ENCODE measurements around the gene SMIM28.
"Not testable (repeated sequence)": the region's sequence is repeated elsewhere in the genome, so short reads cannot be mapped to it uniquely, and the experiment has no call there.

DNA sequence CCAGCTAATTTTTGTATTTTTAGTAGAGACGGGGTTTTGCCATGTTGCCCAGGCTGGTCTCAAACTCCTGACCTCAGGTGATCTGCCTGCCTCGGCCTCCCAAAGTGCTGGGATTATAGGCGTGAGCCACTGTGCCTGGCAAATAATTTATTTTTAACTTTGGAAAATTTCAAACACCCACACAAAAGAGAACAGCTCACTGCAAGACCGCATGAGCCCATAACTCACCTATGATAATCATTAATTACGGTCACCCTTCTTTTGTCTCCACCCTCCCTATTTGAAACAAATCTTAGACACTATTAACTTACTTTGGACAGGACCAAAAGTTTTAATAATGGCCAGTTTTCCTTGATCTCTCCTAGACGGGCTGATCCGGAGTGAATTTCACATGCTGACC, 47.6 kb downstream of the SMIM28 start:
- TF ChIP-seq, protein P1, sequence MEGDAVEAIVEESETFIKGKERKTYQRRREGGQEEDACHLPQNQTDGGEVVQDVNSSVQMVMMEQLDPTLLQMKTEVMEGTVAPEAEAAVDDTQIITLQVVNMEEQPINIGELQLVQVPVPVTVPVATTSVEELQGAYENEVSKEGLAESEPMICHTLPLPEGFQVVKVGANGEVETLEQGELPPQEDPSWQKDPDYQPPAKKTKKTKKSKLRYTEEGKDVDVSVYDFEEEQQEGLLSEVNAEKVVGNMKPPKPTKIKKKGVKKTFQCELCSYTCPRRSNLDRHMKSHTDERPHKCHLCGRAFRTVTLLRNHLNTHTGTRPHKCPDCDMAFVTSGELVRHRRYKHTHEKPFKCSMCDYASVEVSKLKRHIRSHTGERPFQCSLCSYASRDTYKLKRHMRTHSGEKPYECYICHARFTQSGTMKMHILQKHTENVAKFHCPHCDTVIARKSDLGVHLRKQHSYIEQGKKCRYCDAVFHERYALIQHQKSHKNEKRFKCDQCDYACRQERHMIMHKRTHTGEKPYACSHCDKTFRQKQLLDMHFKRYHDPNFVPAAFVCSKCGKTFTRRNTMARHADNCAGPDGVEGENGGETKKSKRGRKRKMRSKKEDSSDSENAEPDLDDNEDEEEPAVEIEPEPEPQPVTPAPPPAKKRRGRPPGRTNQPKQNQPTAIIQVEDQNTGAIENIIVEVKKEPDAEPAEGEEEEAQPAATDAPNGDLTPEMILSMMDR (conservative IDR thresholded peaks at IDR 0.05 in 1 of 2, IDR thresholded peaks at IDR 0.05 in 1 of 2; ENCODE audit: low read depth in 1 of 2, low read length in 2 of 2) = not testable (repeated sequence)
- not testable (repeated sequence) for TF ChIP-seq EZH2 (IDR thresholded peaks at IDR 0.05; ENCODE audit: low read length, missing control alignments)

Data from fibroblast of lung (primary cell).